Adrenal gland (tissue), 12 donors: Measurements from ENCODE around the gene CNTN1. TPM values are rescaled to one million over a fixed set of nuclear protein-coding genes. Genes with fewer than 3 reads are reported as not detected.

Experiments used
- DNase-seq, 7 donors: peaks; one replicate each; pipeline ENCODE4 v3.0.0-alpha.2; 2019 to 2020
- H3K27ac ChIP-seq, 5 donors: fragments of 200-600 bp; sonication (generic) in 4 of 5; 1 replicate in 3 of 5; 2 replicates in 2 of 5; pipeline versions ENCODE4 v1.5.1 to v1.8.0; 2016 to 2020; ENCODE audit warnings: mild to moderate bottlenecking in 1 of 5
- H3K27me3 ChIP-seq: fragments of 200-600 bp; 2 replicates; pipeline ENCODE4 v1.8.0; 2021
- H3K36me3 ChIP-seq, 2 donors: fragments of 200-600 bp; replicated peaks in 1 of 2; 1 replicate in 1 of 2; 2 replicates in 1 of 2; pipeline versions ENCODE4 v1.5.1 to v1.8.0; 2018 to 2022
- H3K4me1 ChIP-seq, 2 donors: fragments of 200-600 bp; replicated peaks in 1 of 2; 1 replicate in 1 of 2; 2 replicates in 1 of 2; pipeline versions ENCODE4 v1.5.1 to v1.8.0; 2018 to 2021
- H3K4me3 ChIP-seq, 4 donors: fragments of 200-600 bp; sonication (generic) in 3 of 4; one replicate each; pipeline ENCODE4 v1.5.1; 2016 to 2018
- H3K9me3 ChIP-seq, 3 donors: fragments of 200-600 bp; sonication (generic) in 1 of 3; replicated peaks in 1 of 3; 1 replicate in 2 of 3; 2 replicates in 1 of 3; pipeline versions ENCODE4 v1.5.1 to v1.8.0; 2016 to 2021
- POLR2A ChIP-seq, 2 donors: fragments of 450-650 bp; IDR thresholded peaks; one replicate each; pipeline ENCODE4 v1.6.1; 2017; ENCODE audit warnings: antibody characterized with exemption in 2 of 2, mild to moderate bottlenecking in 2 of 2, moderate library complexity in 1 of 2
- WGBS, 4 donors: extraction: QIAGEN DNeasy Blood & Tissue Kit in 2 of 4; methylation state at CpG; one replicate each; pipeline versions ENCODE4 v1.1.5 to v1.1.7; 2013 to 2017; 5-methylcytosine and 5-hydroxymethylcytosine counted together
- intact Hi-C, 2 donors: fragments of 100-400 bp; cut with DNase I; formaldehyde crosslinking; loops; one replicate each; pipeline versions ENCODE4 v1.14.1 to v1.15.0; 2022 to 2023
- polyA plus RNA-seq, 3 donors: library from polyadenylated mRNA; stranded (reverse); fragments of 200-250 nt in 2 of 3; fragments of 350-450 nt in 1 of 3; fragmentation: Illumina TruSeq in 1 of 3; extraction: RNeasy Lipid Tissue Mini Kit (QIAGEN cat#74804) in 1 of 3; gene quantifications; one replicate each; pipeline ENCODE4 v1.2.3, GENCODE V29; 2013 to 2014
- total RNA-seq, 9 donors: library from RNA; depleted of rRNA in 4 of 9; stranded (reverse); fragments of >200 nt in 4 of 9; fragments of 120-200 nt in 1 of 9; fragmentation: NEBNext Ultra II Directional in 1 of 9; extraction: Animal tissue kit (Norgen Biotek cat#: 25700) in 1 of 9; gene quantifications; one replicate each; pipeline versions ENCODE4 v1.1.0 to v1.2.4, GENCODE V29; 2013 to 2023
- TF ChIP-seq, protein P1 (sequence below), 6 experiments: fragments of 450-650 bp in 4 of 6; fragments of 200-600 bp in 2 of 6; sonication (generic) in 1 of 6; IDR thresholded peaks; 1 replicate in 5 of 6; 2 replicates in 1 of 6; pipeline versions ENCODE4 v1.5.1 to v1.8.0; 2016 to 2021; ENCODE audit warnings: antibody characterized with exemption in 6 of 6, mild to moderate bottlenecking in 2 of 6, moderate library complexity in 1 of 6
- donor health status: healthy with polysubstance abuse.
- donor health status: Bipolar disorder and iron deficiency.
- donor health status: DM: yes; HTN: yes; CAD: no.
- donor health status: DM: no; HTN: no; CAD: no.
- donor health status: DM: no; HTN: no; CAD: no.
- donor health status: DM: yes; HTN: yes; CAD: no.

Gene CNTN1
- total and polyA plus RNA-seq, 12 donors = 3.8 to 76.8 (median 20.7) TPM

DNA sequence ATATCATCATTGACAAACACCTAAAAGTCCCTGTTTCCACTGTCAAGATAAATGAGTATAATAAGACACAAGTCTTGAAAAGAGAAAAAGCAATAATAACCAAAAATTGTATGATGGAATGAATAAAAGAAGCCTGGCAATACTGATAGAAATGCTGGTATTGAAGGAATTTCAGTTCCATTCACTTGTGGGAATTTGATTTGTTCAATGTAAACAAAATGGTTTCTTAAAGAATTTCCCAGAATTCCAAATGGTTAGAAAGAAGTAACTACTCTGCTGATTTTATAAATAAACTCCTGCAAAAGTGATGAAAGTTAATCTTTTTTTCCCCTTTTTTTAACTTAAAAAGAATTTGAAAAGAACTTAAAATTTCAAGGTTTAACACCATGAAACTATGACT is 366.0 kb downstream of the CNTN1 start:
- no peaks in the 10 kb centered on the region for H3K27me3 ChIP-seq
- H3K9me3 ChIP-seq = no peaks in the 10 kb centered on the region
- H3K27ac ChIP-seq = no peak overlapping the region
- H3K4me1 ChIP-seq = no peaks in the 10 kb centered on the region
- H3K4me3 ChIP-seq = no peak overlapping the region
- intact Hi-C loops = no loop called here
- DNase-seq = no peak
- H3K36me3 ChIP-seq = no peaks in the 10 kb centered on the region
- TF ChIP-seq, protein P1, sequence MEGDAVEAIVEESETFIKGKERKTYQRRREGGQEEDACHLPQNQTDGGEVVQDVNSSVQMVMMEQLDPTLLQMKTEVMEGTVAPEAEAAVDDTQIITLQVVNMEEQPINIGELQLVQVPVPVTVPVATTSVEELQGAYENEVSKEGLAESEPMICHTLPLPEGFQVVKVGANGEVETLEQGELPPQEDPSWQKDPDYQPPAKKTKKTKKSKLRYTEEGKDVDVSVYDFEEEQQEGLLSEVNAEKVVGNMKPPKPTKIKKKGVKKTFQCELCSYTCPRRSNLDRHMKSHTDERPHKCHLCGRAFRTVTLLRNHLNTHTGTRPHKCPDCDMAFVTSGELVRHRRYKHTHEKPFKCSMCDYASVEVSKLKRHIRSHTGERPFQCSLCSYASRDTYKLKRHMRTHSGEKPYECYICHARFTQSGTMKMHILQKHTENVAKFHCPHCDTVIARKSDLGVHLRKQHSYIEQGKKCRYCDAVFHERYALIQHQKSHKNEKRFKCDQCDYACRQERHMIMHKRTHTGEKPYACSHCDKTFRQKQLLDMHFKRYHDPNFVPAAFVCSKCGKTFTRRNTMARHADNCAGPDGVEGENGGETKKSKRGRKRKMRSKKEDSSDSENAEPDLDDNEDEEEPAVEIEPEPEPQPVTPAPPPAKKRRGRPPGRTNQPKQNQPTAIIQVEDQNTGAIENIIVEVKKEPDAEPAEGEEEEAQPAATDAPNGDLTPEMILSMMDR (IDR thresholded peaks at IDR 0.05) = no peak
- TF ChIP-seq POLR2A (IDR thresholded peaks at IDR 0.05) = no peak

DNA sequence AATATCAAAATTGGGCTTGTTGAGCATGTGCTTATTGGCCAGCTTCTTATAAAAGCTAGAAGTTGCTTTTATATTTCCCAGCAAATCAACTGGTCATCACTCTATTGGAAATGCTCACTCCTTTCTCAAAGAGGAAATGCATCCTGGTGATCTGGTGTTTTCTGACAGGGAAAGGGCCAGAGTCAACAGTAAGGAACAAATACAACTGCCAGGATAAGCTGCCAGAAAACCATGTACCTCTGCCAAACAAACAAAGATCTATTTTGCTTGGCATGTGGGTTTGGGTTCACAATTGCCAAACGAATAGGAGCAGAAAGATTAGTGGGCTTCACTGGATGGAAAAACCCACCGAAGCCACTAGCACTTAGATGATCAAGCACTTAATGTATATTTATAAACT is 369.0 kb downstream of the CNTN1 start:
- Histone ChIP-seq H3K4me1 (no peaks in the 10 kb centered on the region), H3K36me3 (no peaks in the 10 kb centered on the region), H3K27me3 (no peaks in the 10 kb centered on the region), H3K27ac (no peak overlapping the region), H3K9me3 (no peaks in the 10 kb centered on the region), H3K4me3 (no peak overlapping the region)
- 57 to 68% (median 61%) methylated on average over 2 of the region's 2 CpGs for WGBS, 4 donors
- intact Hi-C loops = no loop called here
- no peak for TF ChIP-seq POLR2A (IDR thresholded peaks at IDR 0.05)
- TF ChIP-seq, protein P1 (IDR thresholded peaks at IDR 0.05) = no peak
- DNase-seq = no peak

DNA sequence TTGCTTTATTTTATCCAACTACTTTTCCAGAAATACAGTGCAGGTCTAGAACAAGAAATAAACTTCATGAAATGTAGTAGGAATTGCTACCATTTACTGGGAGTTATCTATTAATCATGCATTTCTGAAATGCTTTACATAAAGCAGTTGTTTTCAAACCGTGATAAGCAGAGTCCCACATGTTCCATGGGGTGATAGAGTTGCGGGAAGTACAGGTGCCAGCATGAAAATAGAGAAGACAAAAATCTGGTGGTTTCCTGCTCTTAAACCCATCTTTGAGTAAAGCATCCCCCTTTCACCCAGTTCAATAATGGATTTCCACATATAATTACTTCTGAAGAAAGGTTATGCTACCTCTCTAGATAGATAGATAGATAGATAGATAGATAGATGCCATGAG is 372.2 kb downstream of the CNTN1 start:
- WGBS, 4 donors = 71 to 88% (median 83%) methylated on average over 2 of the region's 2 CpGs

DNA sequence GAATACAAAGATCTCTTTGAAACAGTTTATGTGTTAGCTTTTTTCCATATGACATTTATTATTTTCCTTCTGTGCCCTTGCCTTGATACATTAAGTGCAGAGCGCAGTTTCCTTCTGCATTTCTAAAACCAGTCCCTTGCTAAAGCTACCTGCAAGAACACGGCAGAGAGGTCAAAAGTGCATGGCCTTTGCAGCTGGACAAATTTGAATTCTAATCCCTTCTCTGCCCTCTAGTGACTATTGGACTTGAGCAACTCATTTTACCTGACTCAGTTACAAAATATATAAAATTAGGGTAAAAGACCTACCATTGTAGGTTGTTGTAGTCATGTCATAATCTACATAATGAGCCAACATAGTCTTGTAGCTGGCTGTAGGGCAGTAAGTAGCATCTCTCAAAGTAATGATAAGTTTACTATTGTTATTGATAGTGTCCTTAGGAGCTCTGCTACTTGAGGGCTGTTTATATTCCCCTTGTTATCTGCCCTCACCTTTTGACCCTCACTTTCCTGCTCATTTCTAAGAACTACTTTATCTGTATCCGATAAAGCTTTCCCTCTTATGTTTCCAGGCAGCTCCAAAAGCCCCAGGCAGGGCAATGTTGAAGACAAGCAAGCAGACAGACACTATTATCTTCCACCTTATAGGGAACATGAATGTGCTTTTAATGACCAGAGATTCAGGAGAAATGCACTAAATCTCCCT is 375.9 kb downstream of the CNTN1 start:
- intact Hi-C loops = no loop called here
- TF ChIP-seq POLR2A (IDR thresholded peaks at IDR 0.05) = no peak
- TF ChIP-seq, protein P1 (IDR thresholded peaks at IDR 0.05) = no peak
- H3K4me3 ChIP-seq = no peak overlapping the region
- no peaks in the 10 kb centered on the region for H3K27me3 ChIP-seq
- no peak overlapping the region for H3K27ac ChIP-seq
- no peaks in the 10 kb centered on the region for H3K4me1 ChIP-seq
- DNase-seq = no peak
- no peaks in the 10 kb centered on the region for H3K36me3 ChIP-seq
- 41 to 64% (median 46%) methylated on average over 3 of the region's 3 CpGs for WGBS, 4 donors
- H3K9me3 ChIP-seq = no peaks in the 10 kb centered on the region

More for the DNA sequence above, 372.2 kb downstream of the CNTN1 start:
- no peaks in the 10 kb centered on the region for H3K27me3 ChIP-seq
- no peaks in the 10 kb centered on the region for H3K4me1 ChIP-seq
- no peaks in the 10 kb centered on the region for H3K36me3 ChIP-seq
- DNase-seq = no peak
- H3K27ac ChIP-seq = no peak overlapping the region
- no peaks in the 10 kb centered on the region for H3K9me3 ChIP-seq
- no peak overlapping the region for H3K4me3 ChIP-seq
- TF ChIP-seq, protein P1 (IDR thresholded peaks at IDR 0.05) = no peak
- TF ChIP-seq POLR2A (IDR thresholded peaks at IDR 0.05) = no peak
- intact Hi-C loops = no loop called here
